ENCODE measurements around the gene PEF1. TPM values are rescaled to one million over a fixed set of nuclear protein-coding genes. Genes with fewer than 3 reads are reported as not detected.

Gene PEF1
- total RNA-seq, 1 experiment from 2014 or later: 88.4 TPM

GRCh38 chr1:31645274-31645568 lies 545 bp upstream of the PEF1 start:
- Histone ChIP-seq H4K20me1 (ENCODE audit: low read length) (no peaks in the 10 kb centered on the region), H3K79me2 (ENCODE audit: low read length) (peaks cover 40% of the 10 kb centered on the region), H2AFZ (ENCODE audit: low read length) (peak overlapping the region; percentile 82), H3K36me3 (ENCODE audit: low read depth, low read length) (no peaks in the 10 kb centered on the region), H3K27me3 (ENCODE audit: low read length) (no peaks in the 10 kb centered on the region), H3F3A (ENCODE audit: low read length, unreplicated experiment) (no peaks in the 10 kb centered on the region), H3K4me1 (ENCODE audit: insufficient read depth, low read length) (peaks cover 12% of the 10 kb centered on the region), H3K4me2 (ENCODE audit: low read length) (peak overlapping the region; percentile 87), H3K9me3 (ENCODE audit: low read length) (no peaks in the 10 kb centered on the region), H3K27ac (ENCODE audit: low read length) (peak overlapping the region; percentile 83), H3K9ac (ENCODE audit: low read length) (peak overlapping the region; percentile 92), H3K4me3 (ENCODE audit: low read length) (peak overlapping the region; percentile 76), H3K9me2 (replicated peaks; ENCODE audit: low read length) (no peaks in the 10 kb centered on the region)
- TF ChIP-seq, protein P1, sequence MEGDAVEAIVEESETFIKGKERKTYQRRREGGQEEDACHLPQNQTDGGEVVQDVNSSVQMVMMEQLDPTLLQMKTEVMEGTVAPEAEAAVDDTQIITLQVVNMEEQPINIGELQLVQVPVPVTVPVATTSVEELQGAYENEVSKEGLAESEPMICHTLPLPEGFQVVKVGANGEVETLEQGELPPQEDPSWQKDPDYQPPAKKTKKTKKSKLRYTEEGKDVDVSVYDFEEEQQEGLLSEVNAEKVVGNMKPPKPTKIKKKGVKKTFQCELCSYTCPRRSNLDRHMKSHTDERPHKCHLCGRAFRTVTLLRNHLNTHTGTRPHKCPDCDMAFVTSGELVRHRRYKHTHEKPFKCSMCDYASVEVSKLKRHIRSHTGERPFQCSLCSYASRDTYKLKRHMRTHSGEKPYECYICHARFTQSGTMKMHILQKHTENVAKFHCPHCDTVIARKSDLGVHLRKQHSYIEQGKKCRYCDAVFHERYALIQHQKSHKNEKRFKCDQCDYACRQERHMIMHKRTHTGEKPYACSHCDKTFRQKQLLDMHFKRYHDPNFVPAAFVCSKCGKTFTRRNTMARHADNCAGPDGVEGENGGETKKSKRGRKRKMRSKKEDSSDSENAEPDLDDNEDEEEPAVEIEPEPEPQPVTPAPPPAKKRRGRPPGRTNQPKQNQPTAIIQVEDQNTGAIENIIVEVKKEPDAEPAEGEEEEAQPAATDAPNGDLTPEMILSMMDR (conservative IDR thresholded peaks at IDR 0.05; ENCODE audit: low read depth, low read length): no peak
- TF ChIP-seq EZH2 (IDR thresholded peaks at IDR 0.05; ENCODE audit: low read length, unreplicated experiment): no peak
- TF ChIP-seq EZH2phosphoT487 (IDR thresholded peaks at IDR 0.05; ENCODE audit: borderline replicate concordance, low read length): no peak
- ChIA-PET POLR2A (ENCODE audit: unreplicated experiment) (interaction anchor here (0.5 to 1.4 kb wide), 9 partner anchors 29 to 967 kb away, joined by 3 to 21 read pairs (median 3); partner anchors contain the start of gene PTP4A2), CTCF (interaction anchor here (0.6 to 0.8 kb wide), 5 partner anchors 27 to 359 kb away, joined by 3 to 4 read pairs (median 3); partner anchors contain the start of gene HCRTR1)
- ATAC-seq (no peak), DNase-seq (no peak)
- BruUV-seq (replicated peaks): TSS peak; percentile 76
- intact Hi-C loops (cut with micrococcal nuclease): no loop called here

DNA sequence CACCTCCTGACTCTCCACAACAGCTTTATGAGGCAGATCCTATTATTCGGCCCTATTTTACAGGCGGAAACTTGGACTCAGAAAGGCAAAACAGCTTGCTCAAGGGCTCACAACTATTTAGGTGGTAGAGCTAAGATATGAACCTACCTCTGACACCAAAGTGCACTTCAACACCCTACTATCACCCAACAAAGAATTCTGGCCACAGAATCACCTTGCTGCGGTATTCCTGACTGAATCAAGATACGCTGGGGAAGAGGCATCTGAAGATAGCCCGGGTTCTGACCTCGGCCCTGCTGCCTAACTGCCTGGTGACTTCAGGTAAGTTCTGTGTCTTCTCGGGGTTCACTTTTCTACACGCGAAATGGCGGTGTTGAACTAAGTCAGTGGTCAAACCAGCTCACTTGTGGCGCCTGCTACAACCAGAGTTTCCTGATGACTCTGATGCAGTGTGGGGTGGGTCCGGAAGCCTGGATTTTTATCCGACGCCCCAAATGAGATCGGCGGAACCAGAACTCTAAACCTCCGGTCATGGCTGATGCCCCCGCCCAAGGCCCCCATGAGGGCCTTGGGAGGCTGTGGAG lies 608 bp downstream of the PEF1 start:
- POLR2A ChIA-PET (ENCODE audit: unreplicated experiment): interaction anchor here (0.5 to 1.4 kb wide), 2 partner anchors 12 to 145 kb away, joined by 6 to 21 read pairs; no protein-coding TSS in a partner anchor
- Histone ChIP-seq H3K36me3 (ENCODE audit: low read depth, low read length) (no peaks in the 10 kb centered on the region), H3K9me2 (replicated peaks; ENCODE audit: low read length) (no peaks in the 10 kb centered on the region), H3K27ac (ENCODE audit: low read length) (peak overlapping the region; percentile 83), H3K4me3 (ENCODE audit: low read length) (peak overlapping the region; percentile 76), H3K9ac (ENCODE audit: low read length) (peak overlapping the region; percentile 92), H3K4me2 (ENCODE audit: low read length) (peak overlapping the region; percentile 87), H3F3A (ENCODE audit: low read length, unreplicated experiment) (no peaks in the 10 kb centered on the region), H3K4me1 (ENCODE audit: insufficient read depth, low read length) (peaks cover 12% of the 10 kb centered on the region), H2AFZ (ENCODE audit: low read length) (peak overlapping the region; percentile 82), H3K9me3 (ENCODE audit: low read length) (no peaks in the 10 kb centered on the region), H3K27me3 (ENCODE audit: low read length) (no peaks in the 10 kb centered on the region), H4K20me1 (ENCODE audit: low read length) (no peaks in the 10 kb centered on the region), H3K79me2 (ENCODE audit: low read length) (peaks cover 52% of the 10 kb centered on the region)
- TF ChIP-seq EZH2phosphoT487 (IDR thresholded peaks at IDR 0.05; ENCODE audit: borderline replicate concordance, low read length) (no peak), EZH2 (IDR thresholded peaks at IDR 0.05; ENCODE audit: low read length, unreplicated experiment) (no peak)
- TF ChIP-seq, protein P1 (conservative IDR thresholded peaks at IDR 0.05; ENCODE audit: low read depth, low read length): no peak
- intact Hi-C loops (cut with micrococcal nuclease): no loop called here
- TSS peak; percentile 62 for BruUV-seq (replicated peaks)
- ATAC-seq (peak; percentile 23), DNase-seq (no peak)
- CTCF ChIA-PET: no interaction called here

GRCh38 chr1:31642897-31643296 lies 1.8 kb downstream of the PEF1 start:
- BruUV-seq (replicated peaks): no TSS peak
- H3K4me1 ChIP-seq (ENCODE audit: insufficient read depth, low read length): peaks cover 12% of the 10 kb centered on the region
- H3K4me2 ChIP-seq (ENCODE audit: low read length): peak overlapping the region; percentile 87; the same call in 1 of the 2 replicates
- ChIA-PET POLR2A (ENCODE audit: unreplicated experiment) (no interaction called here), CTCF (no interaction called here)
- no peaks in the 10 kb centered on the region for H4K20me1 ChIP-seq (ENCODE audit: low read length)
- H3K9me3 ChIP-seq (ENCODE audit: low read length): no peaks in the 10 kb centered on the region
- H3K79me2 ChIP-seq (ENCODE audit: low read length): peaks cover 63% of the 10 kb centered on the region
- DNase-seq (no peak), ATAC-seq (no peak)
- intact Hi-C loops (cut with micrococcal nuclease): no loop called here
- no peak overlapping the region for H3K27ac ChIP-seq (ENCODE audit: low read length)
- no peaks in the 10 kb centered on the region for H3K27me3 ChIP-seq (ENCODE audit: low read length)
- H2AFZ ChIP-seq (ENCODE audit: low read length): no peak overlapping the region
- no peak overlapping the region for H3K9ac ChIP-seq (ENCODE audit: low read length)
- TF ChIP-seq, protein P1 (conservative IDR thresholded peaks at IDR 0.05; ENCODE audit: low read depth, low read length): no peak
- TF ChIP-seq EZH2 (IDR thresholded peaks at IDR 0.05; ENCODE audit: low read length, unreplicated experiment) (no peak), EZH2phosphoT487 (IDR thresholded peaks at IDR 0.05; ENCODE audit: borderline replicate concordance, low read length) (no peak)
- H3F3A ChIP-seq (ENCODE audit: low read length, unreplicated experiment): no peaks in the 10 kb centered on the region
- no peaks in the 10 kb centered on the region for H3K9me2 ChIP-seq (replicated peaks; ENCODE audit: low read length)
- H3K36me3 ChIP-seq (ENCODE audit: low read depth, low read length): no peaks in the 10 kb centered on the region
- H3K4me3 ChIP-seq (ENCODE audit: low read length): 0 out of 2 replicates have a peak overlapping the region, but pooled peaks have one; percentile 76
